OCI-M1 (cell line): ENCODE results near the gene CAPN7.
"Not testable (repeated sequence)": the region's sequence is repeated elsewhere in the genome, so short reads cannot be mapped to it uniquely, and the experiment has no call there.

Experiments
- DNase-seq: peaks from one replicate; lab custom pipeline; 2025; lab: John Stamatoyannopoulos, UW

CAPN7 gene

GRCh38 chr3:15205934-15206661 is at the start of gene CAPN7:
TSS of gene CAPN7 (plus strand) at chr3:15206246. CDS start at chr3:15206496, 250 bp downstream.
- no peak for DNase-seq

- DNase-seq: no peak
These were observed 48.6 kb upstream of the CAPN7 start for GRCh38 chr3:15157441-15157840.

GRCh38 chr3:15159501-15160136 is 46.4 kb upstream of the CAPN7 start:
- DNase-seq: no peak

- DNase-seq: no peak
These were observed 45.4 kb upstream of the CAPN7 start for GRCh38 chr3:15160662-15161061.

- DNase-seq: no peak
These were observed 44.9 kb upstream of the CAPN7 start for GRCh38 chr3:15161133-15161532.

GRCh38 chr3:15163656-15164055 is 42.4 kb upstream of the CAPN7 start:
- not testable (repeated sequence) for DNase-seq

GRCh38 chr3:15164340-15164739 is 41.7 kb upstream of the CAPN7 start:
- no peak for DNase-seq

- no peak for DNase-seq
These were observed 41.0 kb upstream of the CAPN7 start for GRCh38 chr3:15165061-15165460.

- DNase-seq: not testable (repeated sequence)
These were observed 39.7 kb upstream of the CAPN7 start for GRCh38 chr3:15166391-15166790.

- peak; percentile 10 for DNase-seq
These were observed 35.0 kb upstream of the CAPN7 start for GRCh38 chr3:15171096-15171495.

- no peak for DNase-seq
These were observed 33.2 kb upstream of the CAPN7 start for GRCh38 chr3:15172806-15173205.

- DNase-seq: no peak
These were observed 31.1 kb upstream of the CAPN7 start for GRCh38 chr3:15174953-15175352.

GRCh38 chr3:15175605-15176004 is 30.4 kb upstream of the CAPN7 start:
- no peak for DNase-seq

GRCh38 chr3:15180042-15180611 is 25.9 kb upstream of the CAPN7 start:
- peak; percentile 10 for DNase-seq

GRCh38 chr3:15181511-15181910 is 24.5 kb upstream of the CAPN7 start:
- DNase-seq: no peak

- no peak for DNase-seq
These were observed 24.1 kb upstream of the CAPN7 start for GRCh38 chr3:15181963-15182362.

- no peak for DNase-seq
These were observed 23.0 kb upstream of the CAPN7 start for GRCh38 chr3:15183011-15183410.

GRCh38 chr3:15185404-15185803 is 20.6 kb upstream of the CAPN7 start:
- no peak for DNase-seq

GRCh38 chr3:15186101-15186476 is 20.0 kb upstream of the CAPN7 start:
- no peak for DNase-seq

GRCh38 chr3:15186477-15187164 is 19.4 kb upstream of the CAPN7 start:
- DNase-seq: not testable (repeated sequence)

GRCh38 chr3:15197340-15198029 is 8.6 kb upstream of the CAPN7 start:
- no peak for DNase-seq

- DNase-seq: no peak
These were observed 7.4 kb upstream of the CAPN7 start for GRCh38 chr3:15198686-15199085.
